GM19455 (cell line): ENCODE measurements around the gene TNFAIP2.

Source experiments
- ATAC-seq: cut with Tn5 transposase; IDR thresholded peaks from one replicate; pipeline ENCODE4 v1.9.1; 2021; ENCODE audit not compliant: unreplicated experiment

Gene TNFAIP2

GRCh38 chr14:103179094-103179493, 55.8 kb downstream of the TNFAIP2 start:
- no peak for ATAC-seq

GRCh38 chr14:103180331-103180730, 57.1 kb downstream of the TNFAIP2 start:
- no peak for ATAC-seq

- ATAC-seq = no peak
Measured at GRCh38 chr14:103184046-103184445, 60.8 kb downstream of the TNFAIP2 start.

DNA sequence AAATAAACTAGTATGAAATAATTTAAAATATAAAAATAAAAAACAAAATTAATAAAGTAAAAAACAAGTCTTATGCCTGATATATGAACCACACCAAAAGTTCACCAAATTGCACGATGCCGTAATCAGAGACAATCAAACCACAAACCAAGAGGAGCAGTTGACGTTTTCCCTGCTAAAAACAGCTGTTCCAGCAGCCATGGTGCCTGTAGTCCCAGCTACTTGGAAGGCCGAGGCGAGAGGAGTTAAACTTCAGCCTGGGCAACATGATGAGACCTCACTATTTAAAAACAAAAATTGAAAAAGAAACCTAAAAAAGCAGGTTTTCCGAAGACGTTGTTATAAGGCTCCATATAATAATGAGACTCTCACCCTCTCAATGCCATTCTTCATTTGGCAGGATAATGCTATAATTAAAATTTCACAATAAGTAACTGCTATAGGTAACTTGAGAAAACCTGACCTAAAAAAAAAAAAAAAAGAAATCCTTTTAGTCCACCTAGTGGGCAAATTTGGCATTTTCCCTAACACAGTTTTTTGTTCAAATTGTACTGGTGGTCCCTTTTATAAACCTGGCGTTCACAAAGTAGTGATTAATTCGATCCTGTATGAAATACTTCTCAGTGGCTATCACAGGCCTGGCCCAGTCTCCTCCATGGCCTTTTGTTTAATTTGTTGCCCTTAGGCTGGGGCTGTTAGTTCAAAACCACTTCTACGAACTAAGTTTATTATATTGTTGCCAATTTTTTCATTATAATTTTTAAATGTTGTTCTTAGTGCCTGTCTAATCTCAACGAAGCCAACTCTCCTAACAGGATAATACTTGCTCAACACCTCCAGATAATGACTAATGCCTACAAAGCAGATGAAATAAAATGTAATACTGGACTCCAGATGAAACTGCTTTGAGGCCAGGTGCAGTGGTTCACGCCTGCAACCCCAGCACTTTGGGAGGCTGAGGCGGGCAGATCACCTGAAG, 62.1 kb downstream of the TNFAIP2 start:
- no peak for ATAC-seq

- ATAC-seq = no peak
Measured at GRCh38 chr14:103186241-103186822, 63.1 kb downstream of the TNFAIP2 start.
